Heart left ventricle (tissue), 13 donors: Measurements from ENCODE around the gene CEACAM1.

ENCODE experiments used
- POLR2A ChIP-seq, 2 donors: fragments of 450-650 bp; IDR thresholded peaks; one replicate each; pipeline ENCODE4 v1.6.1; 2017; ENCODE audit warnings: antibody characterized with exemption in 2 of 2, mild to moderate bottlenecking in 2 of 2, moderate library complexity in 2 of 2
- TF ChIP-seq, protein P1 (sequence below), 12 donors: fragments of 200-600 bp; sonication (generic) in 4 of 12; IDR thresholded peaks; one replicate each; pipeline versions ENCODE4 v1.5.0 to v1.8.0; 2018 to 2022; ENCODE audit warnings: antibody characterized with exemption in 12 of 12, mild to moderate bottlenecking in 5 of 12
- donor health status: ischemic (EF 13 %, LVEDD 7.1; RV severe dilation, severe dysfunction).
- donor health status: DM: no; HTN: yes; CAD: no.
- donor health status: DM: no; HTN: no; CAD: no.
- donor health status: ischemic (EF 25% LVEDD 6.9; RV normal size, moderate dysfunction).
- donor health status: ischemic (EF 25% LVEDD 5.7; RV mildly dilated, moderate dysfunction).
- donor health status: ischemic (EF 35%, LVEDD 5.7; RV mildly dilated, moderate dysfunction).
- donor health status: nonischemic (EF 11% LVEDD 7.7; RV severe dilation, severe dysfunction).
- donor health status: DM: yes; HTN: yes; CAD: no.
- donor health status: PGD.
- donor health status: ischemic (EF 29% LVEDD 5.4; RV normal size, mild dysfunction).
- donor health status: nonischemic (EF 23%, LVEDD 6.1; RV moderate dilation, normal function).

DNA sequence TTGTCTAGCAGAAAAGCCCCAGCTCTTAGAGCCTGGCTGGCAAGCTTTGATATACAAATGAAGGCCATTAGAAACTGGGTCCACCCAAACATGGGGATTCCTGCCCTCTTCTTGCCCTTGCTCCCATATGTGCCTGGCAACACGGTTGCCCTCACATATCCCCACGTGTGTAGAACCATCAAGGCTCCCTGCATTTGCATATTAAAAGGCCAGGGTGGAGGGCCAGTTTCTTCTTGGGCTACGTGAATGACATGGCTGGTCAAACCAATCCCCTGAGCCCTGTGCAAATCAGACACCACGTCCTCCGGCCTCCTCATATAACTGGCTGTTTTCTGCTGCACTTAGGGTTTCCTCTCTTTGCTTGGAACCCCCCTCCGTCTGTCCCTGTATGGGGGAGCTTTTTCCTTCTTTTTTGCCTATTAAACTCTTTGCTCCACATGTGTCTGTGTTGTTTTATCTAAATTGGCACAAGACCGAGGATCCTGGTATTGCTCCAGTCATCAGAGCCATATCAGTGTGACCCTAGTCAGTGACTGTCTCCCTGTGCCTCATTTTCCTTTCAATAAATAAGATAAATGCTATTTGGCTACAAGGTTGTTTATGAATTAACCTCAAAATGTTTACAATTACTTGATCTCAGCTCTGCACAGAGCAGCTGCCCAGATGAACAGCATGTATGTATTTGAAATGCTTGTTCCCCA, 30.3 kb upstream of the CEACAM1 start:
- TF ChIP-seq, protein P1, sequence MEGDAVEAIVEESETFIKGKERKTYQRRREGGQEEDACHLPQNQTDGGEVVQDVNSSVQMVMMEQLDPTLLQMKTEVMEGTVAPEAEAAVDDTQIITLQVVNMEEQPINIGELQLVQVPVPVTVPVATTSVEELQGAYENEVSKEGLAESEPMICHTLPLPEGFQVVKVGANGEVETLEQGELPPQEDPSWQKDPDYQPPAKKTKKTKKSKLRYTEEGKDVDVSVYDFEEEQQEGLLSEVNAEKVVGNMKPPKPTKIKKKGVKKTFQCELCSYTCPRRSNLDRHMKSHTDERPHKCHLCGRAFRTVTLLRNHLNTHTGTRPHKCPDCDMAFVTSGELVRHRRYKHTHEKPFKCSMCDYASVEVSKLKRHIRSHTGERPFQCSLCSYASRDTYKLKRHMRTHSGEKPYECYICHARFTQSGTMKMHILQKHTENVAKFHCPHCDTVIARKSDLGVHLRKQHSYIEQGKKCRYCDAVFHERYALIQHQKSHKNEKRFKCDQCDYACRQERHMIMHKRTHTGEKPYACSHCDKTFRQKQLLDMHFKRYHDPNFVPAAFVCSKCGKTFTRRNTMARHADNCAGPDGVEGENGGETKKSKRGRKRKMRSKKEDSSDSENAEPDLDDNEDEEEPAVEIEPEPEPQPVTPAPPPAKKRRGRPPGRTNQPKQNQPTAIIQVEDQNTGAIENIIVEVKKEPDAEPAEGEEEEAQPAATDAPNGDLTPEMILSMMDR (IDR thresholded peaks at IDR 0.05), result no peak
- no peak for TF ChIP-seq POLR2A (IDR thresholded peaks at IDR 0.05)
